Fibroblast of skin of right biceps (primary cell): Measurements from ENCODE around the gene ROBO2.

Experiments used
- DNase-seq: peaks from one replicate; pipeline ENCODE4 v3.0.0-alpha.2; 2013

The ROBO2 gene

GRCh38 chr3:77191014-77191413, 151.1 kb downstream of the ROBO2 start:
- no peak for DNase-seq

DNA sequence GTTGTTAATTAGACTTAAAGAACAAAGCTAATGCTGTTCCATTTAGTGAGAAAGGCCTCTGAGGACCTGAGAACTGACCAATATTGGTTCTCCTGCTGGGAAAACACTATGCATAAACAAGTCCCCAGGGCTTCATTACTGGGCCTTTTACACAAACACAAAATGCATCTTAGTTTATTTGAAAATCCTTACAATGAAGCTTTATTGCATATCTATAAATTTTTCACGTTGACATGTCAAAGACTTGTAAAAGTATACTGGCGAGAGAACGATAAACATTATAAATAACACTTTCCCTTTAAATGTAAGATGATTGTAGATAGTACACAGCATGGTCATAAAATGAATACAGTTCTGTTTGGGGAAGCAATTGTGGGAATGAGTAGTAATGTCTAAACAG, 151.7 kb downstream of the ROBO2 start:
- no peak for DNase-seq

- DNase-seq = no peak
Measured at GRCh38 chr3:77195766-77196545, 156.1 kb downstream of the ROBO2 start.

GRCh38 chr3:77197408-77197807, 157.5 kb downstream of the ROBO2 start:
- DNase-seq = no peak

- no peak for DNase-seq
Measured at GRCh38 chr3:77203851-77204250, 164.0 kb downstream of the ROBO2 start.

DNA sequence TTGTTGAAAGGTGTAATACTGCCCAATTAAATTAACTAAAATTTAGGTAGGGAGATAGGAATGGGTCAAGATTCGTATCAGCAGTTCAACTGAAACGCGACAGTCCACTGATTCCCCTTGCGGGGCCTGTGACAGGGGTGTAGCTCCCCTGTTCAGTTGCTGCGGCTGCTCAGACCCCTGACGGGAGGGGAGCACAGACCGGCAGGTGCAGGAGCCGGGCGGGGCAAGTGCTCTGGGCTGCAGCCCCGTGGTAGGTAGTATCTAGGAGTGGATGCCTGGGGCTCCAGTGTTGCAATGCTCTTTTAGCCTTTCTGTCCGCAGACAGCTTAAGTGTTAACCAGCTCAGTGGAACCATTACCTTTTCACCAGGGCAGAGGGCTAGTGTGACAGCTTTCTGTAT, 164.9 kb downstream of the ROBO2 start:
- DNase-seq = no peak

GRCh38 chr3:77207753-77208152, 167.9 kb downstream of the ROBO2 start:
- no peak for DNase-seq

GRCh38 chr3:77222701-77223100, 182.8 kb downstream of the ROBO2 start:
- DNase-seq = no peak

- no peak for DNase-seq
Measured at GRCh38 chr3:77227567-77227966, 187.7 kb downstream of the ROBO2 start.

GRCh38 chr3:77232557-77232956, 192.7 kb downstream of the ROBO2 start:
- DNase-seq = no peak

GRCh38 chr3:77234004-77234403, 194.1 kb downstream of the ROBO2 start:
- DNase-seq = no peak

GRCh38 chr3:77236118-77236517, 196.2 kb downstream of the ROBO2 start:
- no peak for DNase-seq

GRCh38 chr3:77240072-77240650, 200.3 kb downstream of the ROBO2 start:
- DNase-seq = no peak

GRCh38 chr3:77242371-77242770, 202.5 kb downstream of the ROBO2 start:
- no peak for DNase-seq

- DNase-seq = no peak
Measured at GRCh38 chr3:77244981-77245380, 205.1 kb downstream of the ROBO2 start.

DNA sequence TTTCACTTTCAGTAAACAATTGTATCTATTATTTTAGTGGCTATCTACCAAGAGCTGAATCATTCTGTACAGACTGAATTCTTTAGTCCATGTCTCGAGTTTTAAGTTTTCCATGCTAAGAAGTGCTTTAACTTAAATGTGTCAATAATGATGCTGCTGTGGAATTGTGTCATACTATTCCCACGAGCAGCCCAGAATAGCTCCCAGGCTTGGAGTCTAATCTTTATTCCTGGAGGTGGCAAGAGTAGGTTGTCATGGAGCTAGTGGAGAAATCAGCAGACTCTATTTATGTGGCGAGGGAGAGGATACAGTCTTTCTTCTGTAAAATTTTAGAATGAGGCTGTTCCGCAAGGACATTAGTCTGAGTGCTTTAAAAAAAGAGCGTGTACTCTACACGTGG, 207.2 kb downstream of the ROBO2 start:
- peak; percentile 5 for DNase-seq

GRCh38 chr3:77247817-77248216, 207.9 kb downstream of the ROBO2 start:
- no peak for DNase-seq

DNA sequence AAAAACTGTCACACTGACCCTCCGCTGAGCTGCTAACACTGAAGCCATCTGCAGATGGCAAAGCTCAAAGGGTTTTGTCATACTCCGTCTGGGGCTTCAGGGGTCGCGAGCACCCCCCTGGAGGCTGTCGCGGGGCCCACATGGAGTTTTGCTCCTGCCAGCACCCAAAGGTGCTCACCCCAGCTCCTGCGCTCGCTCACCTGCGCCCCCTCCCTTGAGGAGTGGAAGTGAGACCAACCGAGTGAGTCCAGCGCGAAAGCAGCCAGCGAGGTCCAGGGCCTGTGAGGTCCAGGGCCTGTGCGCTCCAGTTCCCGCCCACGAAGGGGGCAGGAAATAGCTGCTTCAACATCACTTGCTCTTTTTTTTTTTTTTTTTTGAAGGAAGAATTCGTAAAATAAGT, 208.5 kb downstream of the ROBO2 start:
- no peak for DNase-seq

GRCh38 chr3:77251136-77251535, 211.2 kb downstream of the ROBO2 start:
- DNase-seq = no peak

GRCh38 chr3:77254967-77255831, 215.3 kb downstream of the ROBO2 start:
- DNase-seq = peak; percentile 49

GRCh38 chr3:77256584-77257503, 216.9 kb downstream of the ROBO2 start:
- DNase-seq = no peak

GRCh38 chr3:77259694-77260093, 219.8 kb downstream of the ROBO2 start:
- DNase-seq = no peak

DNA sequence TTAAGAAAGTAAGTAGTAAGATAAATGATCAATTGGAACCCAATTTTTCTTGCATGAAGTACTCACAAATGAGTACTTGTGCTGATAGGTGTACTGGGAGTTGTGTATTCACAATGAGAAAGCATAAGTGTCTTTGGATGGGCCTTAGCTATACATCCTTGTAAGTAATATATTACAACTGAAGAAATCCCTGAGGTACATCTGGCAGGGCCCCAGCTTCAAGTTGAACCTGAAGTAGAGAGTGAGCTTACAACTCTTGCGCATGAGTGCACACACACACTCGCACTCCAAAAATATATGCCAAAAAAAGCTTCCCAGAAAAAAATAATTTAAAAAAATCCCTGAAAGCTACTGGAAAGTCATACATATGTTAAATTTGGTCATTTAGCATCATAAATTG, 222.5 kb downstream of the ROBO2 start:
- no peak for DNase-seq
